GM18507 (cell line): Measurements from ENCODE around the gene C19orf47.

Source experiments
- DNase-seq: peaks from one replicate; pipeline ENCODE4 v3.0.0; 2011; ENCODE audit warnings: low read depth; ENCODE audit not compliant: insufficient read length; ENCODE audit errors: extremely low spot score
- FAIRE-seq: peaks from 2 replicates; lab custom pipeline; 2011; peaks lifted over from hg19 to GRCh38; lab: Jason Lieb, UNC

The C19orf47 gene

GRCh38 chr19:40322271-40322610, 26.0 kb downstream of the C19orf47 start:
- FAIRE-seq, result no peak
- DNase-seq, result no peak

- DNase-seq (no peak), FAIRE-seq (no peak)
Measured at GRCh38 chr19:40321566-40322270, 26.5 kb downstream of the C19orf47 start.

GRCh38 chr19:40321076-40321475, 27.1 kb downstream of the C19orf47 start:
- FAIRE-seq, result no peak
- DNase-seq, result no peak

- DNase-seq (no peak), FAIRE-seq (no peak)
Measured at GRCh38 chr19:40320558-40320935, 27.6 kb downstream of the C19orf47 start.

GRCh38 chr19:40317338-40317737, 30.9 kb downstream of the C19orf47 start:
- DNase-seq, result no peak
- FAIRE-seq, result no peak

- DNase-seq (no peak), FAIRE-seq (no peak)
Measured at GRCh38 chr19:40315812-40316470, 32.3 kb downstream of the C19orf47 start.

- DNase-seq, result no peak
- no peak for FAIRE-seq
Measured at GRCh38 chr19:40314656-40315055, 33.5 kb downstream of the C19orf47 start.

GRCh38 chr19:40313229-40313983, 34.8 kb downstream of the C19orf47 start:
- no peak for DNase-seq
- FAIRE-seq, result no peak

GRCh38 chr19:40312533-40312932, 35.7 kb downstream of the C19orf47 start:
- no peak for DNase-seq
- FAIRE-seq, result no peak

- DNase-seq (no peak), FAIRE-seq (no peak)
Measured at GRCh38 chr19:40309666-40310065, 38.5 kb downstream of the C19orf47 start.

GRCh38 chr19:40305403-40305802, 42.8 kb downstream of the C19orf47 start:
- FAIRE-seq (peak; percentile 87), DNase-seq (peak; percentile 63)

- FAIRE-seq (no peak), DNase-seq (no peak)
Measured at GRCh38 chr19:40304306-40304705, 43.9 kb downstream of the C19orf47 start.

- no peak for FAIRE-seq
Measured at GRCh38 chr19:40303765-40304164, 44.4 kb downstream of the C19orf47 start.

GRCh38 chr19:40302224-40303011, 45.8 kb downstream of the C19orf47 start:
- no peak for DNase-seq
- no peak for FAIRE-seq

More at GRCh38 chr19:40303765-40304164, 44.4 kb downstream of the C19orf47 start:
- no peak for DNase-seq

- FAIRE-seq (no peak), DNase-seq (no peak)
Measured at GRCh38 chr19:40300668-40301067, 47.5 kb downstream of the C19orf47 start.

- FAIRE-seq (no peak), DNase-seq (no peak)
Measured at GRCh38 chr19:40298026-40298425, 50.2 kb downstream of the C19orf47 start.

GRCh38 chr19:40294560-40294959, 53.6 kb downstream of the C19orf47 start:
- DNase-seq, result no peak
- FAIRE-seq, result no peak

- FAIRE-seq (no peak), DNase-seq (no peak)
Measured at GRCh38 chr19:40286971-40287421, 61.2 kb downstream of the C19orf47 start.

GRCh38 chr19:40286235-40286970, 61.8 kb downstream of the C19orf47 start:
- no peak for FAIRE-seq

More at GRCh38 chr19:40286235-40286970, 61.8 kb downstream of the C19orf47 start:
- DNase-seq, result no peak
